K562 (cell line): ENCODE results near the gene IMMP2L. TPM values are rescaled to one million over a fixed set of nuclear protein-coding genes. Genes with fewer than 3 reads are reported as not detected.

Source experiments
- ATAC-seq: fragments of 200-7000 bp; cut with Tn5 transposase; 3 replicates; pipeline ENCODE4 v1.9.1; 2020; ENCODE audit warnings: moderate library complexity
- BruUV-seq: library from RNA; stranded (reverse); fragments of 400-500 nt; replicated peaks from 2 replicates; lab custom pipeline; 2021; lab: Mats Ljungman, UMichigan
- CTCF ChIA-PET: fragments of 300-600 bp; formaldehyde crosslinking; extraction: SDS; loops from one replicate; lab custom pipeline; 2021; ENCODE audit warnings: low intra/inter-chr PET ratio; lab: Yijun Ruan, JAX
- POLR2A ChIA-PET: fragments of 300-600, 350-650 bp; sonication (Branson Sonifier 250); formaldehyde crosslinking; extraction: SDS; loops from one replicate; lab custom pipeline; 2021; ENCODE audit warnings: antibody characterized with exemption, inconsistent platforms; lab: Yijun Ruan, JAX
- DNase-seq, 4 experiments: peaks; one replicate each; pipeline versions ENCODE4 v3.0.0 to v3.0.0-alpha.2; 2011 to 2018; ENCODE audit warnings: low spot score in 3 of 4, mixed read lengths in 3 of 4; ENCODE audit errors: extremely low read depth in 1 of 4
- FAIRE-seq: peaks from 2 replicates; lab custom pipeline; 2011; peaks lifted over from hg19 to GRCh38; lab: Jason Lieb, UNC
- H2AFZ ChIP-seq: 2 replicates; pipeline ENCODE4 v1.6.0; 2011; ENCODE audit warnings: low read depth, low read length, control low read depth, inconsistent platforms
- H3K27ac ChIP-seq: fragments of 200-600 bp; 3 replicates; pipeline ENCODE4 v1.8.0; 2011; ENCODE audit warnings: low read depth, mild to moderate bottlenecking, control low read depth, inconsistent platforms, low read length, moderate library complexity, mixed read lengths; ENCODE audit errors: extremely low read depth
- H3K27me3 ChIP-seq, 2 experiments: fragments of 300-600 bp in 1 of 2; 2 replicates in 1 of 2; 3 replicates in 1 of 2; pipeline versions ENCODE4 v1.6.0 to v1.8.0; 2011; ENCODE audit warnings: inconsistent platforms in 2 of 2, low read length in 2 of 2, mild to moderate bottlenecking in 1 of 2, mixed read lengths in 1 of 2, moderate library complexity in 1 of 2; ENCODE audit not compliant: control insufficient read depth in 2 of 2, insufficient read depth in 2 of 2
- H3K36me3 ChIP-seq: fragments of 300-600 bp; 3 replicates; pipeline ENCODE4 v1.8.0; 2011; ENCODE audit warnings: mild to moderate bottlenecking, low read length, inconsistent platforms; ENCODE audit not compliant: control insufficient read depth, insufficient read depth
- H3K4me1 ChIP-seq, 2 experiments: fragments of 200-600 bp in 1 of 2; replicated peaks in 1 of 2; 2 replicates in 1 of 2; 3 replicates in 1 of 2; pipeline versions ENCODE4 v1.5.1 to v1.8.0; 2011; ENCODE audit warnings: inconsistent platforms in 2 of 2, low read length in 2 of 2, mild to moderate bottlenecking in 1 of 2, mixed read lengths in 1 of 2, moderate library complexity in 1 of 2; ENCODE audit not compliant: control insufficient read depth in 2 of 2, insufficient read depth in 2 of 2
- H3K4me2 ChIP-seq: 2 replicates; pipeline ENCODE4 v1.6.1; 2011; ENCODE audit warnings: low read length, control low read depth, inconsistent platforms, mixed read lengths; ENCODE audit not compliant: insufficient read depth
- H3K4me3 ChIP-seq: fragments of 200-600 bp; sonication (generic), shearing (Covaris generic); 2 replicates; pipeline ENCODE4 v1.5.1; 2016; ENCODE audit warnings: control low read depth, inconsistent platforms
- H3K79me2 ChIP-seq: fragments of 200-600 bp; 3 replicates; pipeline ENCODE4 v1.8.0; 2011; ENCODE audit warnings: low read length, inconsistent platforms; ENCODE audit not compliant: control insufficient read depth, insufficient read depth
- H3K9ac ChIP-seq, 2 experiments: 2 replicates each; pipeline versions ENCODE4 v1.6.0 to v1.6.1; 2011; ENCODE audit warnings: low read depth in 2 of 2, low read length in 2 of 2, control low read depth in 1 of 2, inconsistent platforms in 1 of 2, mild to moderate bottlenecking in 1 of 2, mixed read lengths in 1 of 2; ENCODE audit not compliant: insufficient read depth in 1 of 2
- H3K9me1 ChIP-seq: one replicate; pipeline ENCODE4 v1.6.0; 2011; ENCODE audit warnings: inconsistent platforms, mild to moderate bottlenecking, low read length, moderate library complexity; ENCODE audit not compliant: control insufficient read depth, insufficient read depth
- H3K9me3 ChIP-seq: replicated peaks from 2 replicates; pipeline ENCODE4 v1.5.1; 2011; ENCODE audit warnings: low read depth, low read length, inconsistent platforms; ENCODE audit not compliant: control insufficient read depth, insufficient read depth
- H4K20me1 ChIP-seq: replicated peaks from 2 replicates; pipeline ENCODE4 v1.6.1; 2011; ENCODE audit warnings: low read length, inconsistent platforms, mixed read lengths; ENCODE audit not compliant: control insufficient read depth, insufficient read depth
- ATF7 ChIP-seq: fragments of 450-650 bp; IDR thresholded peaks from 2 replicates; pipeline ENCODE4 v1.7.1; 2014; ENCODE audit warnings: mild to moderate bottlenecking, moderate library complexity
- BACH1 ChIP-seq: fragments of 200-800 bp; sonication (Bioruptor generic); IDR thresholded peaks from 2 replicates; pipeline ENCODE4 v1.6.1; 2016; ENCODE audit warnings: missing genetic modification characterization, missing compliant biosample characterization
- CBFB ChIP-seq: sonication (generic); formaldehyde crosslinking; IDR thresholded peaks from 2 replicates; pipeline ENCODE4 v1.4.0; 2020; ENCODE audit warnings: mild to moderate bottlenecking, missing genetic modification reagents
- HDAC8 ChIP-seq: fragments of 450-650 bp; IDR thresholded peaks from 2 replicates; pipeline ENCODE4 v1.6.1; 2016; ENCODE audit warnings: mild to moderate bottlenecking, missing genetic modification characterization, moderate library complexity, missing compliant biosample characterization
- NFATC3 ChIP-seq: fragments of 450-650 bp; IDR thresholded peaks from 2 replicates; pipeline ENCODE4 v1.6.1; 2017; ENCODE audit warnings: mild to moderate bottlenecking
- RBM14 ChIP-seq: fragments of 200-400 bp; formaldehyde crosslinking; IDR thresholded peaks from 2 replicates; pipeline ENCODE4 v1.6.1; 2018; ENCODE audit warnings: low read depth, mild to moderate bottlenecking, low read length, moderate library complexity, borderline replicate concordance; ENCODE audit not compliant: insufficient read depth
- SLC30A9 ChIP-seq: fragments of 250-450 bp; sonication (Bioruptor Pico); IDR thresholded peaks from 2 replicates; pipeline ENCODE4 v1.8.0; 2022; ENCODE audit warnings: mild to moderate bottlenecking, moderate library complexity
- ZNF384 ChIP-seq: IDR thresholded peaks from 2 replicates; pipeline ENCODE4 v1.6.1; 2012; ENCODE audit warnings: low read depth, low read length, improper control_type of control experiment
- ZNF41 ChIP-seq: fragments of 250-450 bp; sonication (Bioruptor Pico); conservative IDR thresholded peaks from 2 replicates; pipeline ENCODE4 v1.4.0; 2020; ENCODE audit warnings: mild to moderate bottlenecking
- ZNF707 ChIP-seq: fragments of 250-450 bp; sonication (Bioruptor Pico); conservative IDR thresholded peaks from 2 replicates; pipeline ENCODE4 v1.8.0; 2022; ENCODE audit warnings: inconsistent platforms, mild to moderate bottlenecking, moderate library complexity
- WGBS: fragments of 100-300 bp; shearing (Covaris generic); methylation state at CpG from one replicate; pipeline ENCODE4 v1.1.6; 2016; ENCODE audit warnings: low coverage, mixed read lengths; ENCODE audit not compliant: insufficient coverage; ENCODE audit errors: missing lambda C conversion rate; 5-methylcytosine and 5-hydroxymethylcytosine counted together
- in situ Hi-C: fragments of 300-500 bp; cut with MboI; formaldehyde crosslinking; loops from 4 replicates; pipeline ENCODE4 v1.15.0; 2018; ENCODE audit warnings: inconsistent platforms, mixed read lengths
- intact Hi-C: fragments of 100-400 bp; cut with micrococcal nuclease; formaldehyde crosslinking; loops from 2 replicates; pipeline ENCODE4 v1.14.2; 2022
- polyA plus RNA-seq, 8 experiments: library from polyadenylated mRNA; depleted of rRNA in 4 of 8; stranded (reverse) in 5 of 8; unstranded in 3 of 8; fragments of >200 nt; fragmentation: Nextera tagmentation in 2 of 8; fragmentation: Illumina TruSeq in 1 of 8; extraction: Ambion mirVana in 2 of 8; extraction: Trizol in 1 of 8; gene quantifications; 2 replicates each; pipeline versions ENCODE4 v1.2.1 to v1.2.3, GENCODE V29; 2011 to 2014; ENCODE audit warnings: inconsistent platforms in 1 of 8, missing spikeins in 1 of 8
- total RNA-seq, 7 experiments: library from RNA; depleted of rRNA in 6 of 7; stranded (reverse); fragments of >200 nt in 6 of 7; fragmentation: Illumina TruSeq in 2 of 7; extraction: Trizol in 2 of 7; gene quantifications; 2 replicates each; pipeline versions ENCODE4 v1.2.1 to v1.2.3, GENCODE V29; 2011 to 2021; ENCODE audit warnings: low replicate concordance in 1 of 7
- TF ChIP-seq, protein P1 (sequence below), 2 experiments: fragments of 450-650 bp in 1 of 2; sonication (generic) in 1 of 2; formaldehyde crosslinking in 1 of 2; IDR thresholded peaks in 1 of 2; conservative IDR thresholded peaks in 1 of 2; 2 replicates each; pipeline versions ENCODE4 v1.6.1 to v1.8.1; 2016 to 2023; ENCODE audit warnings: mild to moderate bottlenecking in 2 of 2, moderate library complexity in 2 of 2, inconsistent platforms in 1 of 2, missing genetic modification reagents in 1 of 2
- TF ChIP-seq, protein P2 (sequence below): fragments of 250-450 bp; sonication (Bioruptor Pico); IDR thresholded peaks from 2 replicates; pipeline ENCODE4 v1.6.1; 2021; ENCODE audit warnings: mild to moderate bottlenecking
- TF ChIP-seq, protein P3 (sequence below), 2 experiments: fragments of 450-650 bp in 1 of 2; sonication (generic) in 1 of 2; formaldehyde crosslinking; conservative IDR thresholded peaks; 2 replicates each; pipeline versions ENCODE4 v1.4.0 to v1.8.1; 2020 to 2022; ENCODE audit warnings: mild to moderate bottlenecking in 1 of 2, missing genetic modification reagents in 1 of 2

Gene IMMP2L
- total and polyA plus RNA-seq, 9 of the 15 experiments (the other 6 are each of a cell fraction or from before 2014, with no cell fraction given) = 29.7 to 116 (median 53.0) TPM

DNA sequence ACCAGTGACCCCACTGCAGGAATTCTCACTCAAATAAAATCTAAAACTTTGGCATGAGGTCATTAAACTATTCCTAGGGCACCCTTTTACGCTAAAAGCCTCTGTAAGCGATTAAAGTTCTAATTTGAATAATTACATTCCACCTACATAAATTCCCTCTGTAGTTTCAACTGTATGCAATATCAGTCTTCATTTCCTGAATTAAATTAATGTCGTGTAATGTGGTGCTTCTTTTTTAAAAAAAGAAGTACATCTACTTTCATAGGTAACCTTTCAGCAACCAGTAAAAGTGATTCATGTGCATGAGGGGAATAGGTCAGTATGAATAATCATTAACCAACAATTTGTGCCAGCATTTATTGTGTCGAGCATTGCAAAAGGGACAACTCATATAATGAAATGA is 44.7 kb downstream of the IMMP2L start:
- intact Hi-C loops (no loop called here), in situ Hi-C loops (no loop called here)
- no peak for FAIRE-seq
- BruUV-seq = no TSS peak
- Histone ChIP-seq H3K4me1 (no peaks in the 10 kb centered on the region), H3K27me3 (no peaks in the 10 kb centered on the region), H3K9me1 (no peaks in the 10 kb centered on the region), H2AFZ (no peak overlapping the region), H4K20me1 (no peaks in the 10 kb centered on the region), H3K4me2 (no peak overlapping the region), H3K36me3 (peaks cover 35% of the 10 kb centered on the region; the same call in 2 of the 3 replicates), H3K9me3 (peaks cover 6% of the 10 kb centered on the region), H3K27ac (no peak overlapping the region), H3K4me3 (no peak overlapping the region), H3K79me2 (no peaks in the 10 kb centered on the region), H3K9ac (no peak overlapping the region)
- CTCF ChIA-PET = interaction anchor here (0.7 kb wide), 1 partner anchor 42 kb away, joined by 4 read pairs; no protein-coding TSS in a partner anchor
- WGBS = 82% methylated on average over 4 of the region's 4 CpGs
- TF ChIP-seq SLC30A9 (CRISPR knock-in tag) (0 out of 2 replicates have a peak, but pooled peaks have one; percentile 63), HDAC8 (tag) (no peak)
- ATAC-seq = no peak
- no peak for DNase-seq
- POLR2A ChIA-PET = no interaction called here

DNA sequence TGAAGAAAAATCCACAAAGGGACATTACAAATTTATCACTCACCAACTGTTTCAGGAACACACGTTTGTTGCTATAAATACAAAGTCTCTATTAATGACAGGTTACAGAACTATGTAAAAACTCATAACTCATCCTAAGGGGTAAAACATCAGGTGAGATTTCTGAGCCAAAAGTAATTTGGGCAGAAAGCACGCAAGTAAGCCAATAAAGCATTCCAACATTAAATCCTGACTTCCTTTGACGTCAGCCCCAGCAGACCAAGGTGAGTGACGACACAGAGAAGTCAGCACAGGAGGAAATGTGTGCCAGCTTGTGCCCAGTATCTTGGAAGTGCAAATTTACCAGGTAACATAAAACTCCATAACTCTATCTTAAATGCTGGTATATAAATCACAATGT is 45.7 kb downstream of the IMMP2L start:
- Histone ChIP-seq H3K9ac (no peak overlapping the region), H3K4me3 (no peak overlapping the region), H2AFZ (no peak overlapping the region), H3K36me3 (peaks cover 30% of the 10 kb centered on the region; the same call in 1 of the 3 replicates), H3K4me1 (peaks cover 0 to 3% of the 10 kb centered on the region in 2 experiments; a peak in 2 of 5 replicates), H3K27me3 (no peaks in the 10 kb centered on the region), H4K20me1 (no peaks in the 10 kb centered on the region), H3K9me3 (0 out of 2 replicates have a peak, but pooled peaks cover under 1% of the 10 kb centered on the region), H3K4me2 (no peak overlapping the region), H3K27ac (no peak overlapping the region), H3K79me2 (peaks cover 3% of the 10 kb centered on the region; the same call in 1 of the 3 replicates), H3K9me1 (no peaks in the 10 kb centered on the region)
- WGBS = 69% methylated on average over 4 of the region's 4 CpGs
- intact Hi-C loops = no loop called here
- in situ Hi-C loops = no loop called here
- CTCF ChIA-PET = interaction anchor here (0.7 kb wide), 1 partner anchor 43 kb away, joined by 4 read pairs; no protein-coding TSS in a partner anchor
- BruUV-seq = no TSS peak
- ATAC-seq = no peak
- no peak for FAIRE-seq
- POLR2A ChIA-PET = interaction anchor here (0.6 to 2.4 kb wide), 2 partner anchors 16 to 570 kb away, joined by 3 to 6 read pairs; no protein-coding TSS in a partner anchor
- DNase-seq = no peak
- TF ChIP-seq, protein P1, sequence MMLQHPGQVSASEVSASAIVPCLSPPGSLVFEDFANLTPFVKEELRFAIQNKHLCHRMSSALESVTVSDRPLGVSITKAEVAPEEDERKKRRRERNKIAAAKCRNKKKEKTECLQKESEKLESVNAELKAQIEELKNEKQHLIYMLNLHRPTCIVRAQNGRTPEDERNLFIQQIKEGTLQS (IDR thresholded peaks at IDR 0.05) = no peak
- TF ChIP-seq, protein P1 (CRISPR knock-in tag; conservative IDR thresholded peaks at IDR 0.05) = no peak
- TF ChIP-seq NFATC3 = no peak
- no peak for TF ChIP-seq ZNF707 (CRISPR knock-in tag)
- TF ChIP-seq ZNF384 = no peak
- TF ChIP-seq BACH1 = no peak
- TF ChIP-seq, protein P2, sequence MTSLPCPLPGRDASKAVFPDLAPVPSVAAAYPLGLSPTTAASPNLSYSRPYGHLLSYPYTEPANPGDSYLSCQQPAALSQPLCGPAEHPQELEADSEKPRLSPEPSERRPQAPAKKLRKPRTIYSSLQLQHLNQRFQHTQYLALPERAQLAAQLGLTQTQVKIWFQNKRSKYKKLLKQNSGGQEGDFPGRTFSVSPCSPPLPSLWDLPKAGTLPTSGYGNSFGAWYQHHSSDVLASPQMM (CRISPR knock-in tag) = no peak
- TF ChIP-seq, protein P3, sequence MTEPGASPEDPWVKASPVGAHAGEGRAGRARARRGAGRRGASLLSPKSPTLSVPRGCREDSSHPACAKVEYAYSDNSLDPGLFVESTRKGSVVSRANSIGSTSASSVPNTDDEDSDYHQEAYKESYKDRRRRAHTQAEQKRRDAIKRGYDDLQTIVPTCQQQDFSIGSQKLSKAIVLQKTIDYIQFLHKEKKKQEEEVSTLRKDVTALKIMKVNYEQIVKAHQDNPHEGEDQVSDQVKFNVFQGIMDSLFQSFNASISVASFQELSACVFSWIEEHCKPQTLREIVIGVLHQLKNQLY (CRISPR knock-in tag; conservative IDR thresholded peaks at IDR 0.05) = no peak
- no peak for TF ChIP-seq ZNF41 (CRISPR knock-in tag)
- no peak for TF ChIP-seq RBM14
- no peak for TF ChIP-seq CBFB (CRISPR knock-in tag)
- TF ChIP-seq ATF7 = no peak
